ENCODE measurements around the gene NCOA5. TPM values are rescaled to one million over a fixed set of nuclear protein-coding genes. Genes with fewer than 3 reads are reported as not detected.
"Not testable (repeated sequence)": the region's sequence is repeated elsewhere in the genome, so short reads cannot be mapped to it uniquely, and the experiment has no call there.

Gene NCOA5
- polyA plus RNA-seq, 12 donors: 23.4 to 40.7 (median 34.5) TPM; not detected in 1

DNA sequence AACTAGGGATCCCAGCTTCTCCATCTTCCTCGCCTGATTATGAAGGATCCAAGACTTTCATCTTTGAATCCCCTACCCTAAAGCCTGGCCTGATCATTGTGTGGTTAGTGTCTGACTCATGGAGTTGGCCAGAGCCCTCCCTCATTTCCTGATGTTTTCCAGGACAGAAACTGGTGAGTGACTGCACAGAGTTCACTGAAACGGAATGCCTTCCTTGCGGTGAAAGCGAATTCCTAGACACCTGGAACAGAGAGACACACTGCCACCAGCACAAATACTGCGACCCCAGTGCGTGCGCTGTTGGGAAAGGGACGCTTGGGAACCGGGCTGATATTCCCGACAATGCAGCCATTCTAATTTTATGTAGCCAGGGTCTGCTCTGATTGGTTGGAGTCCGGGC lies 32.3 kb upstream of the NCOA5 start:
- no peak for DNase-seq

GRCh38 chr20:46121184-46121930 lies 31.6 kb upstream of the NCOA5 start:
- DNase-seq: no peak

GRCh38 chr20:46120136-46120535 lies 30.4 kb upstream of the NCOA5 start:
- no peak for DNase-seq

DNA sequence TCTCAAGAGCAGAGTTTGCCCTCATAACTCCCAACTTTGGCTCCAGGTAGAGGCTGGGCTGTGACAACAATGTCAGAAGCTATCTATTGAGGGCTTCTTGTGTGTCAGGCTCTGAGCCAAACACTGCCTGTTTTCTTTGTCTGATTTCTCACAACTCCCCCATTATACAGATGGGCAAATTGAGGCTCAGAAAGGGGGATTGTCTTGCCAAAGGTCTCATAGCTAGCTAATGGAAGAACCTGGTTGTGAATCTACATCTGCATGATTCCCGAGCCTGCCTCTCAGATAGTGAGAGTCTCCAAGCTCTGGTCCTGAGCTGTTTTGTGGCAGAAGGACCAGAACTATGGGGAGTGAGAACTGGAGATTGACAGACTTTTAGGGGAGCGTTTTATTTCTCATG lies 29.8 kb upstream of the NCOA5 start:
- no peak for DNase-seq

DNA sequence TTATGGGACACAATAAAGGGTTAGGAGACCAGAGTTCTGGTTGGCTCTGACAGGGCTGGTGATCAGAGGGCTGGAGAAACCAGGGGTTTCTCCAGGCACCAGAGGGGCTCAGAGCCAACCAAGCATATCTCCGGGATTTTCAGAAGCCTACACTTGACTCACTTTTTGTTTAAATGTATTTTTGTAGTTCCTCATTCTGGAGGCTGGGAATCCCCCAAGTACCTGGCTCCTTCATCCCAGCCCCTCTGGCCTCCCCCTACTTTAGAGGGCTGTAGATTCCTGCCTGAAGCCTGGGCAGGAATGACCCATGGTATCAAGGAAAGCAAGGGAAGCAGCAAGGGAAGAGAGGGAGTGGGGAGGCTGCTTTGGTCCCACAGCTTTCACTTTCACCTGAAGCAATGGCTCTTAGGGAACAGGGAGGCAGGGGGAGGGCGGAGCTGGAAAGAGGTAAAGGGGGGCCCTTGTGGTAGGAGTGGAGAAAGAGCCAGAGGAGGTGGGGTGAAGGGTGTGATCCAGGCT lies 29.3 kb upstream of the NCOA5 start:
- DNase-seq: no peak

- DNase-seq: no peak
Observed at GRCh38 chr20:46118481-46119020, 28.8 kb upstream of the NCOA5 start.

DNA sequence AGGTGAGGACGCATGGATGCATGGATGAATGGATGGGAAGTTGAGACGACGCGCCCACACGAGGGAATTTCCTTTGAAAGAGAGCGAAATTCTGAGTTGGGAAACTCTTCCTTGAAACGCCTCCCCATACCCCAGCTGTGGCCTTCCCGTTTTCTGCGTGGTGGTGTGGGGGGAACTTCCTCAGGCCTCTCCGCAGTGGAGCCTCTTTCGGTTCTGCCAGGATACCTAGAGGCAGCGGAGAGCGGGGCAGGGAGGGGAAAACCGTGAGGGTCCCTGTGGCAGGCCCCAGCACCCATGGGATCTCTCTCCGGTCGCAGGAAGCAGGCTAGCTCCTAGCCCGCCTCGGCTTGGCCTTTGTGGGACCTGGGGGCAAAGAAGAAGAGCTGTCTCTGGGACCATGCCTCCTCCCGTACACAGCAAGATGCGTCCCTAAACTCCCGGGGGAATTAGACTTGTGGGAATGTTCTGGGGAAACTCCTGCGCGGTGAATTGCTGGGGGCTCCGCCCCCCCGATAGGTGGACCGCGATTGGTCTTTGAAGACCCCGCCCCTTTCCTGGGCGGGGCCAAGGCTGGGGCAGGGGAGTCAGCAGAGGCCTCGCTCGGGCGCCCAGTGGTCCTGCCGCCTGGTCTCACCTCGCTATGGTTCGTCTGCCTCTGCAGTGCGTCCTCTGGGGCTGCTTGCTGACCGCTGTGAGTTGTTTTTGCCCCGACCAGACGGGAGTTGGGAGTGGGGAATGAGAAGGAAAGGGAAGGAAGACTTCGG lies 28.1 kb upstream of the NCOA5 start, which contains the start of gene CD40:
Gene CD40 (plus strand): TSS at position 611 of the 764 bp plus-strand sequence. CDS start 30 bp downstream, at position 641.
- DNase-seq: peak; percentile 41

- DNase-seq: no peak
Observed at GRCh38 chr20:46114449-46114848, 24.7 kb upstream of the NCOA5 start.

DNA sequence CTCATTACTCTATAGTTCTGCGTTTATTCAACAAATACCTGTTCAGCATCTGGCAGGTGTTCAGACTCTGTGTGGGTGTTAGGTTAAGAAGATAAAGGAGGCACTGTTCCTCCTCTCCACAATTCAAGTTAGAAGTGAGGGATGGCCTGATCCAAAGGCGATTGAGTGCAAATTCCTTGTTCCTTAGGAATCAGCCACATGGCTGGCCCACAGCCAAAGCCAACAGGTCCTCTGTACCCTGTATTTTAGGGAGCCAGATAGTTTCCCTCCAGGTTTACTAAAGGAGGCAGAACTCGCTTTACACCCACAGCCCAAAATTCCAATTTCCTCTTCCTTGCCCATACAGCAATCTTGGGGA lies 23.3 kb upstream of the NCOA5 start:
- no peak for DNase-seq

DNA sequence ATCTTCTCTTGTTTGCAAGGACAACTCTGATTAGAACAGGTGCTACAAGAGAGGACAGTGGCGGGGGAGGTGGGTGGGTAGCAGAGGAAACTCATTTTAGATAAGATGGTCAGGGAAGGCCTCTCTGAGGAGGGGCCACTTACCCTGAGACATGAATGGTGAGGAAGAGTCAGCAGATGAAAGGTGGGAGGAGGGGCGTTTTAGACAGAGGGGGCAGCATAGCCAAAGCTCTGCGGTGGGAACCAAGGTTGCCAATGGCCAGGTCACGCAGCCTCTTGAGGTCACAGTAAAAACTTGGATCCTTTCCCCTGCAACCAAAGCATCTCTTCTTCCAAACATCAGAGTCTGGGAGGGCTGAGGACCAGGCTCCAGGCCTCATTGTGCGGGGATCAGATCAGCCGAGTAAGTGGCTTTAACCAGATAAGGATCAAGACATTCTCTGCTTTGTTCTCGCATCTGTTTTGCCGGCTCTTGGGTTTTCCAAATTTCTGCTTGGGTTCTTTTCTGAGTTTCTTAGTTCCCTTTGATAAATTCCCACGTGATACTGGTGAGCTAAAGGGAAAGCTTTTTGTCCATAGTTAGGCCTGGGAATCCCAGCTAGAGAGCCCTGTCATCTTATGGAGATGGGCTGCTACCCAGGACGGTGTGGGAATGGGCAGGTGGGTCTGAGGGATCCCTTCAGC lies 22.8 kb upstream of the NCOA5 start:
- DNase-seq: no peak

- no peak for DNase-seq
Observed at GRCh38 chr20:46111836-46112212, 22.1 kb upstream of the NCOA5 start.

- peak; percentile 30 for DNase-seq
Observed at GRCh38 chr20:46111028-46111835, 21.5 kb upstream of the NCOA5 start.

- DNase-seq: no peak
Observed at GRCh38 chr20:46108976-46109375, 19.2 kb upstream of the NCOA5 start.

- no peak for DNase-seq
Observed at GRCh38 chr20:46108435-46108841, 18.7 kb upstream of the NCOA5 start.

GRCh38 chr20:46107061-46107460 lies 17.3 kb upstream of the NCOA5 start:
- no peak for DNase-seq

GRCh38 chr20:46104262-46104661 lies 14.5 kb upstream of the NCOA5 start:
- DNase-seq: no peak

DNA sequence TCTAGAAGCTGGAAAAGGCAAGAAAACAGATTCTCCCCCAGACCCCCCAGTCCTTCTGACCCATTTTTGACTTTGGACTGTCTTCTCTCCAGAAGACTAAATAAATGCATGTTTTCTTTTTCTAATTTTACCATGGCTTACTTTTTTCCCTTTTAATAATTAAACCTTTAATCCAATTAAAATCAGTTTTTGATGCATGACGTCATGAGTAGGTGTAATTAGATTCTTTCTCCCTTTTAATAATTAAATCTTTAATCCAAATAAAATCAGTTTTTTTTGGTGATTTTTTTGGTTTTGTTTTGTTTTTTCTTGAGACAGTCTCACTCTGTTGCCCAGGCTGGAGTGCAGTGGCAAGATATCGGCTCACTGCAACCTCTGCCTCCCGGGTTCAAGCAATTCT lies 13.2 kb upstream of the NCOA5 start:
- DNase-seq: no peak

DNA sequence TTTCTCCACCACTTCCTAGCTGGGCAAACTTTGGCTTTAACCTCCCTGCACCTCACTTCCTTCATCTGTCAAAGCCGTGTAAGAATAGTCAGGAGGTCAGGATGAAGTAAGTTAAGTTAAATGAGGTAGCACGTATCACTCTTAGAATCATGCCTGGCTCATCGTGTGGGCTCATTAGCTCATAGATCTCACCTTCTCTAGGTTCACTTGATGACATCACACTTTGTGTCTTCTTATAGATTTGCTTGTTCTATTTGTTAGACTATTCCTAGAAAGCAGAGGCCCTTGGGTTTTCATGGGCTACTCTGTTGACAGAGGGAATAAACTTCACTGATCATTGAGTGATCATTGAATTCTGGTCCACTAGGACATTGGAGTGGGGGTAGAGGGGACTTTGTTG lies 12.2 kb upstream of the NCOA5 start:
- no peak for DNase-seq

GRCh38 chr20:46100988-46101387 lies 11.2 kb upstream of the NCOA5 start:
- DNase-seq: no peak

- DNase-seq: not testable (repeated sequence)
Observed at GRCh38 chr20:46100444-46100843, 10.7 kb upstream of the NCOA5 start.

Data from muscle of arm (tissue), 12 donors.